Thyroid gland (tissue), 4 donors: Measurements from ENCODE around the gene PRKCE.

Source experiments
- CTCF ChIP-seq, 6 experiments: fragments of 200-600 bp in 3 of 6; fragments of 450-650 bp in 3 of 6; sonication (generic) in 3 of 6; IDR thresholded peaks; one replicate each; pipeline ENCODE4 v1.5.1; 2016 to 2019; ENCODE audit warnings: antibody characterized with exemption in 6 of 6, mild to moderate bottlenecking in 2 of 6, inconsistent platforms in 1 of 6, moderate library complexity in 1 of 6
- POLR2A ChIP-seq, 2 donors: fragments of 450-650 bp; IDR thresholded peaks; one replicate each; pipeline ENCODE4 v1.6.1; 2017; ENCODE audit warnings: antibody characterized with exemption in 2 of 2, mild to moderate bottlenecking in 2 of 2, moderate library complexity in 1 of 2

GRCh38 chr2:45612285-45612684, 39.2 kb upstream of the PRKCE start:
- TF ChIP-seq CTCF (IDR thresholded peaks at IDR 0.05) (no peak), POLR2A (IDR thresholded peaks at IDR 0.05) (no peak)
